ENCODE measurements around the gene ABLIM3. TPM values are rescaled to one million over a fixed set of nuclear protein-coding genes. Genes with fewer than 3 reads are reported as not detected.

The ABLIM3 gene
- total RNA-seq: 2.4 and 3.0 TPM in 2 replicates
- long read RNA-seq: 0 reads

DNA sequence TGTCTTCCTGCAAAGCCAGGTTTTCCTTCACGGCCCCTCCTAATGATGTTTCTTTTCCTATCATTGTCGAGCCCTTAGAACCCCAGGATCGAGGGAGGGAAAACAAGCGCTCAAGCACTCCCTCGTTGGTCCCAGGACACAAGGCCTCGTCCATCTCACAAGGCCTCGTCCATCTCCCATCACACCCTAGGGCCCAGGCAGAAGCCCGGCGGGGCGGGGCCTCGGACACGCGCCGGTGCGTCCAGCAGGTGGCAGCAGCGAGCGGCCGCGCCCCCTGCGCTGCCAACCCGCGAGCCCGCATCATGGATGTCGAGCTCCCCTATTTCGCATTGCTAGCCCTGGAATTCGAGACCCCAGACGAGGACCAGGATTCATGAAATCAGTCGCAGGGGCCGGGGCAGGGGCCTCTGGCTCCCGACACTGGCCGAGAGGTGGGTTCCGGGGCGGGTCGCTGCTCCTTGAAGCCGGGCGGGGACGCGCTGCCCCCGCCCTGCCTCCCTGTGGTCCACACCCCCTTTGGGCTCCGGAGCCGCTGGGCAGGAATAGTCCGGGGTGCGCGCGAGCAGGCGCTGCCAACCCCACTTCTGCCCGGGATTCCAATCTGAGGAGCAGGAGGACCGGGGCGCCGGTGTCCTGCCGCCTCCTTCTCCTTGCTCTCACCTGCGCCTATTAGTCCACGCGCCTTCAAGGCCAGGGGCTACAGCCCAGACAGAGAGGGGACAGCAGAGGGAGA lies at the start of gene ABLIM3:
Gene ABLIM3, plus strand, starts transcription at position 270 of the 733 bp plus-strand sequence. CDS start 603 bp downstream, outside the sequence.
- peaks cover 17% of the 10 kb centered on the region for H3K4me1 Mint-ChIP-seq
- no peak within 1 kb of the TSS for H3K27ac Mint-ChIP-seq (ENCODE audit: unreplicated experiment)
- TF ChIP-seq CTCF (conservative IDR thresholded peaks at IDR 0.05): peak; percentile 97
- DNase-seq (ENCODE audit: low read depth, low spot score): peak; percentile 79
- peaks cover 6% of the 10 kb centered on the region for H3K9me3 Mint-ChIP-seq
- H3K4me3 Mint-ChIP-seq: peak within 1 kb of the TSS; percentile 72
- H3K27me3 Mint-ChIP-seq (ENCODE audit: low read depth): peaks cover 22% of the 10 kb centered on the region
- no peaks in the 10 kb centered on the region for H3K36me3 Mint-ChIP-seq (ENCODE audit: low read depth)

- Mint-ChIP-seq H3K27me3 (ENCODE audit: low read depth) (no peaks in the 10 kb centered on the region), H3K27ac (ENCODE audit: unreplicated experiment) (no peak overlapping the region), H3K4me3 (no peak overlapping the region), H3K36me3 (ENCODE audit: low read depth) (peaks cover 5% of the 10 kb centered on the region), H3K4me1 (no peaks in the 10 kb centered on the region), H3K9me3 (peaks cover 20% of the 10 kb centered on the region)
- no peak for DNase-seq (ENCODE audit: low read depth, low spot score)
- no peak for TF ChIP-seq CTCF (conservative IDR thresholded peaks at IDR 0.05)
Measured at GRCh38 chr5:149093625-149094024, 47.7 kb upstream of the ABLIM3 start.

DNA sequence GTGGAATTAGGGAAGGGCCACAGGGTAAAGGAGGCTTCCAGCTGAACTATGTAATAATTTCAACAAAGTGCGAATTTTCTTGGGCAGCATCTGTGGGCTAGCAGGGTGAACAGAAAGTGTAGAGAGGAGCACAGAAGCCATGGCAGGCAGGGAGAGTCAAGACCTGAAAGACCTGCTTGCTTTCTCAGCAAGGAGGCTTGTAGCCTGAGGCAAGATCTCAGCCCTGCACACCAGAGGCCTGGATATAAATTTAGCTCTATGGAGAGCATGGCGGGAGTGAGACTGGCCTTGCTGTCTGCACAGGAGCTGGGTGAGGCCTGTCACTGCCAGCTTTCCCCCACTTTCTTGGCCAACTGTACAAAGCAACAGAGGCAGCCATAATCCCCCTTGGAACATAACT lies 46.3 kb upstream of the ABLIM3 start:
- H3K27ac Mint-ChIP-seq (ENCODE audit: unreplicated experiment): no peak overlapping the region
- H3K27me3 Mint-ChIP-seq (ENCODE audit: low read depth): no peaks in the 10 kb centered on the region
- peaks cover 26% of the 10 kb centered on the region for H3K9me3 Mint-ChIP-seq
- H3K36me3 Mint-ChIP-seq (ENCODE audit: low read depth): peaks cover 11% of the 10 kb centered on the region
- DNase-seq (ENCODE audit: low read depth, low spot score): no peak
- no peak for TF ChIP-seq CTCF (conservative IDR thresholded peaks at IDR 0.05)
- no peaks in the 10 kb centered on the region for H3K4me1 Mint-ChIP-seq
- no peak overlapping the region for H3K4me3 Mint-ChIP-seq

GRCh38 chr5:149099920-149100319 lies 41.4 kb upstream of the ABLIM3 start:
- H3K9me3 Mint-ChIP-seq: peaks cover 25% of the 10 kb centered on the region
- DNase-seq (ENCODE audit: low read depth, low spot score): no peak
- TF ChIP-seq CTCF (conservative IDR thresholded peaks at IDR 0.05): no peak
- peaks cover 11% of the 10 kb centered on the region for H3K36me3 Mint-ChIP-seq (ENCODE audit: low read depth)
- H3K4me3 Mint-ChIP-seq: no peak overlapping the region
- H3K27ac Mint-ChIP-seq (ENCODE audit: unreplicated experiment): no peak overlapping the region
- H3K4me1 Mint-ChIP-seq: no peaks in the 10 kb centered on the region
- H3K27me3 Mint-ChIP-seq (ENCODE audit: low read depth): peaks cover 4% of the 10 kb centered on the region

- Mint-ChIP-seq H3K27ac (ENCODE audit: unreplicated experiment) (no peak overlapping the region), H3K36me3 (ENCODE audit: low read depth) (peaks cover 11% of the 10 kb centered on the region), H3K27me3 (ENCODE audit: low read depth) (peaks cover 4% of the 10 kb centered on the region), H3K9me3 (peaks cover 25% of the 10 kb centered on the region), H3K4me1 (no peaks in the 10 kb centered on the region), H3K4me3 (no peak overlapping the region)
- DNase-seq (ENCODE audit: low read depth, low spot score): no peak
- no peak for TF ChIP-seq CTCF (conservative IDR thresholded peaks at IDR 0.05)
Measured at GRCh38 chr5:149100331-149100730, 41.0 kb upstream of the ABLIM3 start.
